Retinal pigment epithelial cell (primary cell): ENCODE results near the gene RAB3A.

Experiments used
- DNase-seq: peaks from one replicate; pipeline ENCODE4 v3.0.0-alpha.2; 2010; ENCODE audit warnings: low read depth
- H3K4me3 ChIP-seq: 2 replicates; pipeline ENCODE4 v1.5.1; 2011; ENCODE audit warnings: mild to moderate bottlenecking, low read length, control low read depth, moderate library complexity
- CTCF ChIP-seq: conservative IDR thresholded peaks from 2 replicates; pipeline ENCODE4 v1.5.1; 2011; ENCODE audit warnings: low read depth, low read length, control low read depth, inconsistent platforms

Gene RAB3A

GRCh38 chr19:18158467-18158866, 45.4 kb downstream of the RAB3A start:
- TF ChIP-seq CTCF: no peak
- DNase-seq: no peak
- H3K4me3 ChIP-seq: no peak overlapping the region

- DNase-seq: peak; percentile 38
- peak; percentile 12 for TF ChIP-seq CTCF
- no peak overlapping the region for H3K4me3 ChIP-seq
These were observed 46.3 kb downstream of the RAB3A start for GRCh38 chr19:18157465-18158063.

GRCh38 chr19:18156841-18157464, 46.9 kb downstream of the RAB3A start:
- DNase-seq: peak; percentile 86
- TF ChIP-seq CTCF: no peak
- no peak overlapping the region for H3K4me3 ChIP-seq

- DNase-seq: no peak
- TF ChIP-seq CTCF: no peak
- no peak overlapping the region for H3K4me3 ChIP-seq
These were observed 47.6 kb downstream of the RAB3A start for GRCh38 chr19:18156268-18156667.

- DNase-seq: no peak
- no peak for TF ChIP-seq CTCF
- H3K4me3 ChIP-seq: no peak overlapping the region
These were observed 48.5 kb downstream of the RAB3A start for GRCh38 chr19:18155095-18156087.

GRCh38 chr19:18153556-18154134, 50.2 kb downstream of the RAB3A start:
- H3K4me3 ChIP-seq: peak overlapping the region; percentile 85

More at GRCh38 chr19:18153556-18154134, 50.2 kb downstream of the RAB3A start:
- no peak for DNase-seq
- no peak for TF ChIP-seq CTCF
